LNCaP clone FGC (cell line): ENCODE measurements around the gene FA2H.

Source experiments
- DNase-seq: peaks from one replicate; pipeline ENCODE4 v3.0.0-alpha.2; 2011; ENCODE audit warnings: low read depth
- H3K4me3 ChIP-seq: 2 replicates; pipeline ENCODE4 v1.5.1; 2011; ENCODE audit warnings: mild to moderate bottlenecking, low read depth, low read length, control low read depth
- CTCF ChIP-seq: IDR thresholded peaks from 2 replicates; pipeline ENCODE4 v1.5.1; 2012; ENCODE audit warnings: mild to moderate bottlenecking; ENCODE audit not compliant: control insufficient read depth, insufficient read depth; ENCODE audit errors: extremely low read depth

FA2H gene

GRCh38 chr16:74732707-74733350 lies 41.8 kb downstream of the FA2H start:
- H3K4me3 ChIP-seq = no peak overlapping the region
- no peak for DNase-seq
- TF ChIP-seq CTCF = no peak

- DNase-seq = no peak
- TF ChIP-seq CTCF = no peak
Observed at GRCh38 chr16:74731853-74732477, 42.7 kb downstream of the FA2H start.

GRCh38 chr16:74729783-74730683 lies 44.6 kb downstream of the FA2H start:
- DNase-seq = no peak
- no peak for TF ChIP-seq CTCF
- H3K4me3 ChIP-seq = no peak overlapping the region

More at GRCh38 chr16:74731853-74732477, 42.7 kb downstream of the FA2H start:
- no peak overlapping the region for H3K4me3 ChIP-seq

GRCh38 chr16:74727903-74728302 lies 46.7 kb downstream of the FA2H start:
- H3K4me3 ChIP-seq = no peak overlapping the region
- no peak for DNase-seq
- TF ChIP-seq CTCF = no peak

GRCh38 chr16:74726716-74727115 lies 47.9 kb downstream of the FA2H start:
- no peak for DNase-seq
- H3K4me3 ChIP-seq = no peak overlapping the region
- TF ChIP-seq CTCF = peak; percentile 46; the same call in 1 of the 2 replicates

- no peak for TF ChIP-seq CTCF
- no peak overlapping the region for H3K4me3 ChIP-seq
- DNase-seq = no peak
Observed at GRCh38 chr16:74725651-74726455, 48.8 kb downstream of the FA2H start.
